Mesenchymal stem cell (in vitro differentiated cells and primary cell): Measurements from ENCODE around the gene ZNF567.

Experiments
- DNase-seq: peaks from one replicate; pipeline ENCODE4 v3.0.0-alpha.2; 2013
- H2AFZ ChIP-seq: one replicate; pipeline ENCODE4 v1.6.1; 2013; ENCODE audit warnings: low read depth, mild to moderate bottlenecking, control low read depth, inconsistent platforms, low read length, moderate library complexity
- H2AK5ac ChIP-seq: 2 replicates; pipeline ENCODE4 v1.6.1; 2013; ENCODE audit warnings: low read length, moderate library complexity, mild to moderate bottlenecking, inconsistent platforms; ENCODE audit not compliant: severe bottlenecking
- H2BK120ac ChIP-seq: one replicate; pipeline ENCODE4 v1.6.1; 2013; ENCODE audit warnings: low read depth, mild to moderate bottlenecking, inconsistent platforms, low read length, moderate library complexity
- H2BK12ac ChIP-seq, 2 experiments: one replicate each; pipeline ENCODE4 v1.6.1; 2013; ENCODE audit warnings: inconsistent platforms in 2 of 2, low read length in 2 of 2, mild to moderate bottlenecking in 2 of 2, moderate library complexity in 2 of 2, control low read depth in 1 of 2
- H2BK15ac ChIP-seq: one replicate; pipeline ENCODE4 v1.6.1; 2013; ENCODE audit warnings: mild to moderate bottlenecking, low read depth, inconsistent platforms; ENCODE audit not compliant: poor library complexity, severe bottlenecking
- H2BK5ac ChIP-seq: 2 replicates; pipeline ENCODE4 v1.6.1; 2013; ENCODE audit warnings: low read depth, mild to moderate bottlenecking, low read length, control low read depth, inconsistent platforms; ENCODE audit not compliant: poor library complexity, severe bottlenecking
- H3K14ac ChIP-seq, 2 experiments: one replicate each; pipeline ENCODE4 v1.6.1; 2013; ENCODE audit warnings: inconsistent platforms in 2 of 2, low read length in 2 of 2, control low read depth in 1 of 2, mild to moderate bottlenecking in 1 of 2, moderate library complexity in 1 of 2
- H3K18ac ChIP-seq, 2 experiments: one replicate each; pipeline ENCODE4 v1.6.1; 2013; ENCODE audit warnings: inconsistent platforms in 2 of 2, low read length in 2 of 2, control low read depth in 1 of 2, low read depth in 1 of 2, mild to moderate bottlenecking in 1 of 2
- H3K23ac ChIP-seq, 2 experiments: one replicate each; pipeline ENCODE4 v1.6.1; 2013; ENCODE audit warnings: inconsistent platforms in 2 of 2, low read length in 2 of 2, mild to moderate bottlenecking in 2 of 2, moderate library complexity in 2 of 2, control low read depth in 1 of 2
- H3K27ac ChIP-seq: 2 replicates; pipeline ENCODE4 v1.5.1; 2013; ENCODE audit warnings: mild to moderate bottlenecking, moderate library complexity, low read length, control low read depth, inconsistent platforms; ENCODE audit not compliant: poor library complexity, severe bottlenecking
- H3K27me3 ChIP-seq, 2 experiments: 2 replicates each; pipeline versions ENCODE4 v1.6.1 to v1.7.0; 2013; ENCODE audit warnings: low read length in 2 of 2, mild to moderate bottlenecking in 2 of 2, moderate library complexity in 2 of 2, control low read depth in 1 of 2, inconsistent platforms in 1 of 2; ENCODE audit not compliant: control insufficient read depth in 1 of 2, insufficient read depth in 1 of 2
- H3K36me3 ChIP-seq, 2 experiments: 2 replicates each; pipeline versions ENCODE4 v1.6.1 to v1.7.0; 2013; ENCODE audit warnings: low read length in 2 of 2, control low read depth in 1 of 2, inconsistent platforms in 1 of 2, low read depth in 1 of 2, mild to moderate bottlenecking in 1 of 2; ENCODE audit not compliant: insufficient read depth in 2 of 2, control insufficient read depth in 1 of 2
- H3K4ac ChIP-seq, 2 experiments: one replicate each; pipeline ENCODE4 v1.6.1; 2013; ENCODE audit warnings: inconsistent platforms in 2 of 2, low read length in 2 of 2, mild to moderate bottlenecking in 2 of 2, moderate library complexity in 2 of 2, control low read depth in 1 of 2, low read depth in 1 of 2
- H3K4me1 ChIP-seq: 2 replicates; pipeline ENCODE4 v1.6.1; 2013; ENCODE audit warnings: low read depth, low read length, control low read depth; ENCODE audit not compliant: control insufficient read depth, insufficient read depth
- H3K4me2 ChIP-seq: 2 replicates; pipeline ENCODE4 v1.6.1; 2013; ENCODE audit warnings: low read length, mild to moderate bottlenecking, inconsistent platforms; ENCODE audit not compliant: poor library complexity, severe bottlenecking
- H3K4me3 ChIP-seq, 2 experiments: 2 replicates each; pipeline versions ENCODE4 v1.5.1 to v1.7.0; 2013; ENCODE audit warnings: low read length in 2 of 2, mild to moderate bottlenecking in 2 of 2, control low read depth in 1 of 2, low read depth in 1 of 2; ENCODE audit not compliant: insufficient read depth in 1 of 2
- H3K79me1 ChIP-seq: replicated peaks from 2 replicates; pipeline ENCODE4 v1.6.1; 2013; ENCODE audit warnings: mild to moderate bottlenecking, control low read depth, low read length, inconsistent platforms; ENCODE audit not compliant: poor library complexity, severe bottlenecking
- H3K9ac ChIP-seq: 2 replicates; pipeline ENCODE4 v1.7.0; 2013; ENCODE audit warnings: mild to moderate bottlenecking, low read length, moderate library complexity
- H3K9me3 ChIP-seq: 2 replicates; pipeline ENCODE4 v1.7.0; 2013; ENCODE audit warnings: mild to moderate bottlenecking, low read length; ENCODE audit not compliant: control insufficient read depth
- H4K8ac ChIP-seq: one replicate; pipeline ENCODE4 v1.6.1; 2013; ENCODE audit warnings: inconsistent platforms, mild to moderate bottlenecking, low read length, moderate library complexity
- H4K91ac ChIP-seq: one replicate; pipeline ENCODE4 v1.6.1; 2013; ENCODE audit warnings: mild to moderate bottlenecking, low read length, inconsistent platforms
- WGBS: methylation state at CpG from one replicate; pipeline ENCODE4 v1.1.7; 2013; ENCODE audit warnings: mixed read lengths; 5-methylcytosine and 5-hydroxymethylcytosine counted together

ZNF567 gene

GRCh38 chr19:36665832-36666231, 21.6 kb upstream of the ZNF567 start:
- no peak for DNase-seq

GRCh38 chr19:36668646-36669045, 18.8 kb upstream of the ZNF567 start:
- Histone ChIP-seq H3K79me1 (peaks cover 40% of the 10 kb centered on the region), H3K4me3 (no peak overlapping the region), H2BK120ac (no peak overlapping the region), H3K36me3 (peaks cover 16 to 25% of the 10 kb centered on the region in 2 experiments), H3K27me3 (no peaks in the 10 kb centered on the region), H3K4ac (no peak overlapping the region), H2AK5ac (no peak overlapping the region), H2BK5ac (no peak overlapping the region), H3K18ac (no peak overlapping the region), H3K4me2 (no peak overlapping the region), H3K14ac (no peak overlapping the region), H4K8ac (no peak overlapping the region), H2BK15ac (no peak overlapping the region), H3K9me3 (peaks cover 59% of the 10 kb centered on the region), H4K91ac (no peak overlapping the region), H2AFZ (no peak overlapping the region), H3K23ac (no peak overlapping the region), H3K27ac (no peak overlapping the region), H2BK12ac (no peak overlapping the region), H3K9ac (no peak overlapping the region), H3K4me1 (peaks cover 6% of the 10 kb centered on the region)
- WGBS: 87% methylated on average over 2 of the region's 2 CpGs
- DNase-seq: no peak

More at GRCh38 chr19:36665832-36666231, 21.6 kb upstream of the ZNF567 start:
- no peak overlapping the region for H2BK15ac ChIP-seq
- H3K4me3 ChIP-seq: peak overlapping the region; percentile 63 to 98
- peaks cover 6% of the 10 kb centered on the region for H3K4me1 ChIP-seq
- no peak overlapping the region for H3K18ac ChIP-seq
- H3K79me1 ChIP-seq: peaks cover 30% of the 10 kb centered on the region
- H3K9ac ChIP-seq: peak overlapping the region; percentile 99
- no peak overlapping the region for H2BK12ac ChIP-seq
- no peaks in the 10 kb centered on the region for H3K27me3 ChIP-seq
- peak overlapping the region; percentile 59 for H3K4me2 ChIP-seq
- no peak overlapping the region for H2BK120ac ChIP-seq
- WGBS: 84% methylated on average over 6 of the region's 14 CpGs
- H3K4ac ChIP-seq: no peak overlapping the region
- H2AFZ ChIP-seq: no peak overlapping the region
- H3K27ac ChIP-seq: no peak overlapping the region
- no peak overlapping the region for H2AK5ac ChIP-seq
- no peak overlapping the region for H4K8ac ChIP-seq
- H2BK5ac ChIP-seq: no peak overlapping the region
- peaks cover 60% of the 10 kb centered on the region for H3K9me3 ChIP-seq
- no peak overlapping the region for H4K91ac ChIP-seq
- peaks cover 29 to 34% of the 10 kb centered on the region in 2 experiments for H3K36me3 ChIP-seq
- no peak overlapping the region for H3K14ac ChIP-seq
- no peak overlapping the region for H3K23ac ChIP-seq

GRCh38 chr19:36672368-36672767, 15.0 kb upstream of the ZNF567 start:
- Histone ChIP-seq H3K79me1 (peaks cover 38% of the 10 kb centered on the region), H4K91ac (no peak overlapping the region), H4K8ac (no peak overlapping the region), H3K36me3 (peaks cover 11 to 14% of the 10 kb centered on the region in 2 experiments), H2BK12ac (no peak overlapping the region), H3K9me3 (peaks cover 49% of the 10 kb centered on the region), H2BK120ac (no peak overlapping the region), H2AFZ (no peak overlapping the region), H3K4me2 (no peak overlapping the region), H2AK5ac (no peak overlapping the region), H3K4me1 (peaks cover 6% of the 10 kb centered on the region), H2BK5ac (no peak overlapping the region), H3K18ac (no peak overlapping the region), H3K4ac (no peak overlapping the region), H3K23ac (no peak overlapping the region), H3K4me3 (peak overlapping the region in 1 of 2 experiments; percentile 29), H3K14ac (no peak overlapping the region), H2BK15ac (no peak overlapping the region), H3K9ac (no peak overlapping the region), H3K27me3 (no peaks in the 10 kb centered on the region), H3K27ac (no peak overlapping the region)
- WGBS: 100% methylated on average over 1 of the region's 1 CpG
- DNase-seq: no peak

- no peak overlapping the region for H3K23ac ChIP-seq
- no peak overlapping the region for H2BK12ac ChIP-seq
- H3K36me3 ChIP-seq: peaks cover 14 to 19% of the 10 kb centered on the region in 2 experiments
- H2BK15ac ChIP-seq: no peak overlapping the region
- H4K91ac ChIP-seq: no peak overlapping the region
- no peak overlapping the region for H3K27ac ChIP-seq
- H4K8ac ChIP-seq: no peak overlapping the region
- 86% methylated on average over 2 of the region's 2 CpGs for WGBS
- DNase-seq: no peak
- H3K4me2 ChIP-seq: no peak overlapping the region
- H2AFZ ChIP-seq: no peak overlapping the region
- H2BK120ac ChIP-seq: no peak overlapping the region
- H3K4ac ChIP-seq: no peak overlapping the region
- H3K27me3 ChIP-seq: no peaks in the 10 kb centered on the region
- no peaks in the 10 kb centered on the region for H3K4me1 ChIP-seq
- no peak overlapping the region for H3K18ac ChIP-seq
- no peak overlapping the region for H2AK5ac ChIP-seq
- no peak overlapping the region for H2BK5ac ChIP-seq
- H3K79me1 ChIP-seq: peaks cover 29% of the 10 kb centered on the region
- H3K9ac ChIP-seq: no peak overlapping the region
- H3K9me3 ChIP-seq: peaks cover 61% of the 10 kb centered on the region
- H3K4me3 ChIP-seq: no peak overlapping the region
- no peak overlapping the region for H3K14ac ChIP-seq
Measured at GRCh38 chr19:36674201-36674600, 13.2 kb upstream of the ZNF567 start.
